Measurements from ENCODE around the gene KCNN3.

DNA sequence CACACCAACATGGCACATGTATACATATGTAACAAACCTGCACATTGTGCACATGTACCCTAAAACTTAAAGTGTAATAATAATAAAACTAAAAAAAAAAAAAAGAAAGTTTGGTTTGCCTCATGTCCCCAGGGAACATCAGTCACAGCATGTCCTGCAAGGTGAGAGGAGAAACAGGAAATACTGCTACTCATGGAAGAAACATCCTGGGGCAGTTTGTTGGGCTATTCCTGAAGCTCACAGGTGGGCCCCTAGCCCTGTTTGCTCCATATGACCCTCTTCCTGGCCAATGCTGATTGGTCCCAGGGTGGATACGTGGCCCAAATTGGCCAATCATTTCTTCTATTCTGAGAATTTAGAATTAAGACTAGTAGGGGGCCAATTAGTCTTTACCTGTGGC, 158.7 kb downstream of the KCNN3 start:
- TF ChIP-seq, protein P1, sequence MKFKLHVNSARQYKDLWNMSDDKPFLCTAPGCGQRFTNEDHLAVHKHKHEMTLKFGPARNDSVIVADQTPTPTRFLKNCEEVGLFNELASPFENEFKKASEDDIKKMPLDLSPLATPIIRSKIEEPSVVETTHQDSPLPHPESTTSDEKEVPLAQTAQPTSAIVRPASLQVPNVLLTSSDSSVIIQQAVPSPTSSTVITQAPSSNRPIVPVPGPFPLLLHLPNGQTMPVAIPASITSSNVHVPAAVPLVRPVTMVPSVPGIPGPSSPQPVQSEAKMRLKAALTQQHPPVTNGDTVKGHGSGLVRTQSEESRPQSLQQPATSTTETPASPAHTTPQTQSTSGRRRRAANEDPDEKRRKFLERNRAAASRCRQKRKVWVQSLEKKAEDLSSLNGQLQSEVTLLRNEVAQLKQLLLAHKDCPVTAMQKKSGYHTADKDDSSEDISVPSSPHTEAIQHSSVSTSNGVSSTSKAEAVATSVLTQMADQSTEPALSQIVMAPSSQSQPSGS (CRISPR knock-in tag; IDR thresholded peaks at IDR 0.05; ENCODE audit: borderline replicate concordance, low read depth) = no peak
- TF ChIP-seq, protein P2, sequence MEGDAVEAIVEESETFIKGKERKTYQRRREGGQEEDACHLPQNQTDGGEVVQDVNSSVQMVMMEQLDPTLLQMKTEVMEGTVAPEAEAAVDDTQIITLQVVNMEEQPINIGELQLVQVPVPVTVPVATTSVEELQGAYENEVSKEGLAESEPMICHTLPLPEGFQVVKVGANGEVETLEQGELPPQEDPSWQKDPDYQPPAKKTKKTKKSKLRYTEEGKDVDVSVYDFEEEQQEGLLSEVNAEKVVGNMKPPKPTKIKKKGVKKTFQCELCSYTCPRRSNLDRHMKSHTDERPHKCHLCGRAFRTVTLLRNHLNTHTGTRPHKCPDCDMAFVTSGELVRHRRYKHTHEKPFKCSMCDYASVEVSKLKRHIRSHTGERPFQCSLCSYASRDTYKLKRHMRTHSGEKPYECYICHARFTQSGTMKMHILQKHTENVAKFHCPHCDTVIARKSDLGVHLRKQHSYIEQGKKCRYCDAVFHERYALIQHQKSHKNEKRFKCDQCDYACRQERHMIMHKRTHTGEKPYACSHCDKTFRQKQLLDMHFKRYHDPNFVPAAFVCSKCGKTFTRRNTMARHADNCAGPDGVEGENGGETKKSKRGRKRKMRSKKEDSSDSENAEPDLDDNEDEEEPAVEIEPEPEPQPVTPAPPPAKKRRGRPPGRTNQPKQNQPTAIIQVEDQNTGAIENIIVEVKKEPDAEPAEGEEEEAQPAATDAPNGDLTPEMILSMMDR (IDR thresholded peaks at IDR 0.05) = no peak
- no peak for TF ChIP-seq ZNF232 (CRISPR knock-in tag; IDR thresholded peaks at IDR 0.05)
- TF ChIP-seq SP1 (CRISPR knock-in tag; conservative IDR thresholded peaks at IDR 0.05) = no peak
- TF ChIP-seq, protein P3, sequence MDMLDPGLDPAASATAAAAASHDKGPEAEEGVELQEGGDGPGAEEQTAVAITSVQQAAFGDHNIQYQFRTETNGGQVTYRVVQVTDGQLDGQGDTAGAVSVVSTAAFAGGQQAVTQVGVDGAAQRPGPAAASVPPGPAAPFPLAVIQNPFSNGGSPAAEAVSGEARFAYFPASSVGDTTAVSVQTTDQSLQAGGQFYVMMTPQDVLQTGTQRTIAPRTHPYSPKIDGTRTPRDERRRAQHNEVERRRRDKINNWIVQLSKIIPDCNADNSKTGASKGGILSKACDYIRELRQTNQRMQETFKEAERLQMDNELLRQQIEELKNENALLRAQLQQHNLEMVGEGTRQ (CRISPR knock-in tag; IDR thresholded peaks at IDR 0.05) = no peak

Measured in WTC11 (cell line).